Gastrocnemius medialis (tissue), 4 donors: Measurements from ENCODE around the gene DDX53.

Experiments
- POLR2A ChIP-seq, 2 donors: fragments of 450-650 bp; IDR thresholded peaks; one replicate each; pipeline ENCODE4 v1.6.1; 2017; ENCODE audit warnings: antibody characterized with exemption in 2 of 2, mild to moderate bottlenecking in 2 of 2, moderate library complexity in 2 of 2
- TF ChIP-seq, protein P1 (sequence below), 5 experiments: fragments of 450-650 bp in 3 of 5; fragments of 200-600 bp in 2 of 5; sonication (generic) in 2 of 5; IDR thresholded peaks in 4 of 5; conservative IDR thresholded peaks in 1 of 5; 1 replicate in 4 of 5; 2 replicates in 1 of 5; pipeline ENCODE4 v1.5.1; 2016 to 2019; ENCODE audit warnings: antibody characterized with exemption in 5 of 5, mild to moderate bottlenecking in 3 of 5, moderate library complexity in 3 of 5

DNA sequence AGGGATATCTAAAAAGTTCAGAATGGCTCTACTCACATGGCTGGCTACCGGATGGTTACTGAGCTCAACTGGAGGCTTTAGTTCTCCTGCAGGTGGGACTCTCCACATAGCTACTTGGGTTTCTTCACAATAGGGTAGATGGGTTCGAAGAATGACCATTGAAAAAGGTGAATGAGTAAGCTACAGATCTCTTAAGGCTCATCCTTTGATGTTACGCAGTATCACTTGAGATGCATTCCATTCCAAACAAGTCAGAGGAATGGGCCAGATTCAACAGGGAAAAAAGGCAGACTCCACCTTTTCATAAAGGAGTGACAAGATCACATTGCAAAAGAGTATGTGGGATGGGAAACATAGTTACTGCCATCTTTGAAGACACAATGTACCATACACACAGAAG, 52.6 kb downstream of the DDX53 start:
- TF ChIP-seq, protein P1, sequence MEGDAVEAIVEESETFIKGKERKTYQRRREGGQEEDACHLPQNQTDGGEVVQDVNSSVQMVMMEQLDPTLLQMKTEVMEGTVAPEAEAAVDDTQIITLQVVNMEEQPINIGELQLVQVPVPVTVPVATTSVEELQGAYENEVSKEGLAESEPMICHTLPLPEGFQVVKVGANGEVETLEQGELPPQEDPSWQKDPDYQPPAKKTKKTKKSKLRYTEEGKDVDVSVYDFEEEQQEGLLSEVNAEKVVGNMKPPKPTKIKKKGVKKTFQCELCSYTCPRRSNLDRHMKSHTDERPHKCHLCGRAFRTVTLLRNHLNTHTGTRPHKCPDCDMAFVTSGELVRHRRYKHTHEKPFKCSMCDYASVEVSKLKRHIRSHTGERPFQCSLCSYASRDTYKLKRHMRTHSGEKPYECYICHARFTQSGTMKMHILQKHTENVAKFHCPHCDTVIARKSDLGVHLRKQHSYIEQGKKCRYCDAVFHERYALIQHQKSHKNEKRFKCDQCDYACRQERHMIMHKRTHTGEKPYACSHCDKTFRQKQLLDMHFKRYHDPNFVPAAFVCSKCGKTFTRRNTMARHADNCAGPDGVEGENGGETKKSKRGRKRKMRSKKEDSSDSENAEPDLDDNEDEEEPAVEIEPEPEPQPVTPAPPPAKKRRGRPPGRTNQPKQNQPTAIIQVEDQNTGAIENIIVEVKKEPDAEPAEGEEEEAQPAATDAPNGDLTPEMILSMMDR (IDR thresholded peaks at IDR 0.05 in 4 of 5, conservative IDR thresholded peaks at IDR 0.05 in 1 of 5): no peak
- no peak for TF ChIP-seq POLR2A (IDR thresholded peaks at IDR 0.05)
